H9 (cell line): ENCODE data around the gene CDC26. TPM values are rescaled to one million over a fixed set of nuclear protein-coding genes. Genes with fewer than 3 reads are reported as not detected.
A peak's percentile ranks its signal among the peaks of the same experiment; 100 is the strongest.

Source experiments
- DNase-seq: peaks from one replicate; pipeline ENCODE4 v3.0.0-alpha.2; 2017
- H2AFZ ChIP-seq: one replicate; pipeline ENCODE4 v1.6.1; 2013; ENCODE audit warnings: mild to moderate bottlenecking, low read length, control low read depth, moderate library complexity
- H2AK5ac ChIP-seq: 2 replicates; pipeline ENCODE4 v1.6.1; 2013; ENCODE audit warnings: low read length, control low read depth, mixed read lengths; ENCODE audit not compliant: insufficient read length
- H2BK120ac ChIP-seq: one replicate; pipeline ENCODE4 v1.6.1; 2013; ENCODE audit warnings: low read depth, mild to moderate bottlenecking, low read length, control low read depth, inconsistent platforms; ENCODE audit not compliant: poor library complexity, severe bottlenecking
- H2BK12ac ChIP-seq: 2 replicates; pipeline ENCODE4 v1.6.1; 2013; ENCODE audit warnings: low read length, control low read depth, mixed read lengths, low read depth; ENCODE audit not compliant: insufficient read length
- H2BK15ac ChIP-seq: 2 replicates; pipeline ENCODE4 v1.6.1; 2013; ENCODE audit warnings: low read depth, low read length, control low read depth
- H2BK20ac ChIP-seq: one replicate; pipeline ENCODE4 v1.6.1; 2013; ENCODE audit warnings: low read depth, mild to moderate bottlenecking, low read length, control low read depth, inconsistent platforms; ENCODE audit not compliant: poor library complexity, severe bottlenecking
- H2BK5ac ChIP-seq: 2 replicates; pipeline ENCODE4 v1.6.1; 2013; ENCODE audit warnings: low read length, control low read depth, mixed read lengths; ENCODE audit not compliant: insufficient read length
- H3K14ac ChIP-seq: 2 replicates; pipeline ENCODE4 v1.6.1; 2013; ENCODE audit warnings: low read length, control low read depth; ENCODE audit not compliant: insufficient read depth
- H3K18ac ChIP-seq: 2 replicates; pipeline ENCODE4 v1.6.1; 2013; ENCODE audit warnings: low read depth, mild to moderate bottlenecking, mixed read lengths, low read length, control low read depth; ENCODE audit not compliant: insufficient read length
- H3K23ac ChIP-seq: 2 replicates; pipeline ENCODE4 v1.6.1; 2013; ENCODE audit warnings: low read length, control low read depth, mixed read lengths, low read depth; ENCODE audit not compliant: insufficient read length
- H3K23me2 ChIP-seq: 2 replicates; pipeline ENCODE4 v1.6.1; 2013; ENCODE audit warnings: low read depth, mild to moderate bottlenecking, mixed read lengths, low read length, control low read depth; ENCODE audit not compliant: insufficient read length, poor library complexity, severe bottlenecking
- H3K27ac ChIP-seq: 2 replicates; pipeline ENCODE4 v1.5.1; 2013; ENCODE audit warnings: low read length, control low read depth, mixed read lengths, low read depth; ENCODE audit not compliant: insufficient read length
- H3K27me3 ChIP-seq: 2 replicates; pipeline ENCODE4 v1.6.1; 2013; ENCODE audit warnings: low read length, control low read depth, inconsistent platforms; ENCODE audit not compliant: insufficient read depth
- H3K4ac ChIP-seq: 2 replicates; pipeline ENCODE4 v1.6.1; 2013; ENCODE audit warnings: low read depth, mild to moderate bottlenecking, control low read depth, inconsistent platforms, low read length, moderate library complexity
- H3K4me1 ChIP-seq: 2 replicates; pipeline ENCODE4 v1.6.1; 2013; ENCODE audit warnings: low read length, control low read depth, inconsistent platforms; ENCODE audit not compliant: insufficient read depth
- H3K4me2 ChIP-seq: 2 replicates; pipeline ENCODE4 v1.6.1; 2013; ENCODE audit warnings: low read length, control low read depth, mixed read lengths; ENCODE audit not compliant: insufficient read length, insufficient read depth
- H3K56ac ChIP-seq: 2 replicates; pipeline ENCODE4 v1.6.1; 2013; ENCODE audit warnings: low read depth, mild to moderate bottlenecking, mixed read lengths, low read length, control low read depth; ENCODE audit not compliant: insufficient read length
- H3K79me1 ChIP-seq: 2 replicates; pipeline ENCODE4 v1.6.1; 2013; ENCODE audit warnings: low read depth, mild to moderate bottlenecking, moderate library complexity, low read length, control low read depth, inconsistent platforms; ENCODE audit not compliant: insufficient read depth, poor library complexity, severe bottlenecking
- H3K79me2 ChIP-seq: 2 replicates; pipeline ENCODE4 v1.6.1; 2013; ENCODE audit warnings: low read length, control low read depth, inconsistent platforms; ENCODE audit not compliant: insufficient read depth
- H3K9ac ChIP-seq: 2 replicates; pipeline ENCODE4 v1.6.1; 2013; ENCODE audit warnings: low read length, control low read depth, mixed read lengths; ENCODE audit not compliant: insufficient read length; ENCODE audit errors: extremely low read depth
- H3K9me3 ChIP-seq: one replicate; pipeline ENCODE4 v1.6.1; 2013; ENCODE audit warnings: low read depth, low read length, inconsistent platforms; ENCODE audit not compliant: control insufficient read depth
- H3T11ph ChIP-seq: one replicate; pipeline ENCODE4 v1.6.1; 2013; ENCODE audit warnings: mild to moderate bottlenecking, low read length, control low read depth, inconsistent platforms
- H4K20me1 ChIP-seq: one replicate; pipeline ENCODE4 v1.6.1; 2013; ENCODE audit not compliant: control insufficient read depth, insufficient read length, insufficient read depth
- H4K5ac ChIP-seq: 2 replicates; pipeline ENCODE4 v1.6.1; 2013; ENCODE audit warnings: low read depth, mild to moderate bottlenecking, mixed read lengths, low read length, control low read depth; ENCODE audit not compliant: insufficient read length
- H4K8ac ChIP-seq: replicated peaks from 2 replicates; pipeline ENCODE4 v1.6.1; 2013; ENCODE audit warnings: low read length, control low read depth, mixed read lengths, low read depth; ENCODE audit not compliant: insufficient read length
- H4K91ac ChIP-seq: 2 replicates; pipeline ENCODE4 v1.6.1; 2013; ENCODE audit warnings: low read depth, mild to moderate bottlenecking, moderate library complexity, mixed read lengths, low read length, control low read depth; ENCODE audit not compliant: insufficient read length
- H3K27ac Mint-ChIP-seq, 3 experiments: 2 replicates in 2 of 3; 3 replicates in 1 of 3; pipeline ENCODE4 v1.8.0; 2020 to 2021; ENCODE audit warnings: mixed read lengths in 3 of 3, mild to moderate bottlenecking in 1 of 3, moderate library complexity in 1 of 3
- H3K27me3 Mint-ChIP-seq: 2 replicates; pipeline ENCODE4 v1.8.0; 2021; ENCODE audit warnings: low read depth, mild to moderate bottlenecking, moderate library complexity, mixed read lengths
- H3K36me3 Mint-ChIP-seq, 3 experiments: 2 replicates in 2 of 3; 3 replicates in 1 of 3; pipeline ENCODE4 v1.8.0; 2020 to 2021; ENCODE audit warnings: low read depth in 3 of 3, mixed read lengths in 3 of 3; ENCODE audit not compliant: insufficient read depth in 1 of 3
- H3K4me1 Mint-ChIP-seq, 2 experiments: 2 replicates each; pipeline ENCODE4 v1.8.0; 2020; ENCODE audit warnings: mixed read lengths in 2 of 2
- H3K4me3 Mint-ChIP-seq, 2 experiments: 2 replicates in 1 of 2; 3 replicates in 1 of 2; pipeline ENCODE4 v1.8.0; 2020 to 2021; ENCODE audit warnings: mild to moderate bottlenecking in 2 of 2, mixed read lengths in 2 of 2, moderate library complexity in 1 of 2
- H3K9me3 Mint-ChIP-seq, 2 experiments: 2 replicates in 1 of 2; 3 replicates in 1 of 2; pipeline ENCODE4 v1.8.0; 2020; ENCODE audit warnings: mild to moderate bottlenecking in 2 of 2, mixed read lengths in 2 of 2, moderate library complexity in 1 of 2
- CTCF ChIP-seq: fragments of 200-600 bp; sonication (generic); conservative IDR thresholded peaks from 3 replicates; pipeline ENCODE4 v1.8.0; 2021; ENCODE audit warnings: antibody characterized with exemption, mild to moderate bottlenecking
- WGBS: extraction: QIAGEN DNeasy Blood & Tissue Kit; methylation state at CpG from one replicate; pipeline ENCODE4 v1.1.7; 2013; ENCODE audit warnings: missing lambda C conversion rate, low lambda C conversion rate, mixed read lengths; ENCODE audit not compliant: insufficient read length; ENCODE audit errors: extremely low coverage; 5-methylcytosine and 5-hydroxymethylcytosine counted together
- total RNA-seq: library from RNA; stranded (reverse); gene quantifications from 2 replicates; pipeline ENCODE4 v1.2.1, GENCODE V29; 2021

CDC26 gene
- total RNA-seq, 1 experiment from 2014 or later, result 38.6 TPM

- no peak overlapping the region for H3K18ac ChIP-seq
- H3K36me3 Mint-ChIP-seq, result no peaks in the 10 kb centered on the region
- no peak overlapping the region for H3K56ac ChIP-seq
- no peaks in the 10 kb centered on the region for H3K9me3 Mint-ChIP-seq
- no peak overlapping the region for H2BK5ac ChIP-seq
- H3K23ac ChIP-seq, result no peak overlapping the region
- no peak overlapping the region for H4K91ac ChIP-seq
- TF ChIP-seq CTCF, result no peak
- WGBS, result no CpG with 5 or more reads among the region's 3 CpGs
- no peaks in the 10 kb centered on the region for H3K4me1 ChIP-seq
- peaks cover 10% of the 10 kb centered on the region for H3K27me3 Mint-ChIP-seq
- no peaks in the 10 kb centered on the region for H3K79me2 ChIP-seq
- H3K23me2 ChIP-seq, result no peaks in the 10 kb centered on the region
- no peaks in the 10 kb centered on the region; a peak in 1 of 4 replicates for H3K4me1 Mint-ChIP-seq
- H3K27ac ChIP-seq, result no peak overlapping the region
- H3K4me2 ChIP-seq, result no peak overlapping the region
- H3K4me3 Mint-ChIP-seq, result no peak overlapping the region
- peak overlapping the region in 1 of 3 experiments; percentile 75; a peak in 1 of 7 replicates for H3K27ac Mint-ChIP-seq
- DNase-seq, result no peak
- H2BK20ac ChIP-seq, result no peak overlapping the region
- H4K8ac ChIP-seq, result no peak overlapping the region
- H4K20me1 ChIP-seq, result no peaks in the 10 kb centered on the region
- H3T11ph ChIP-seq, result no peak overlapping the region
- no peaks in the 10 kb centered on the region for H3K79me1 ChIP-seq
- no peaks in the 10 kb centered on the region; the same call in 1 of the 2 replicates for H3K27me3 ChIP-seq
- no peaks in the 10 kb centered on the region for H3K9me3 ChIP-seq
- no peak overlapping the region for H2AFZ ChIP-seq
- H4K5ac ChIP-seq, result no peak overlapping the region
- H2BK120ac ChIP-seq, result no peak overlapping the region
- no peak overlapping the region for H3K9ac ChIP-seq
- no peak overlapping the region for H2AK5ac ChIP-seq
- no peak overlapping the region for H2BK12ac ChIP-seq
- H2BK15ac ChIP-seq, result no peak overlapping the region
- no peak overlapping the region for H3K14ac ChIP-seq
- H3K4ac ChIP-seq, result no peak overlapping the region
These were observed 44.7 kb upstream of the CDC26 start for GRCh38 chr9:113320051-113320450.
